Activated CD8-positive, alpha-beta memory T cell treated with anti-CD3 and anti-CD28 coated beads for 4 hours (primary cell): ENCODE data around the gene IARS2.
"Not testable (repeated sequence)": the region's sequence is repeated elsewhere in the genome, so short reads cannot be mapped to it uniquely, and the experiment has no call there.

Experiments
- DNase-seq, 2 donors: peaks; one replicate each; pipeline ENCODE4 v3.0.0-alpha.2; 2020; ENCODE audit warnings: low read depth in 2 of 2

The IARS2 gene

DNA sequence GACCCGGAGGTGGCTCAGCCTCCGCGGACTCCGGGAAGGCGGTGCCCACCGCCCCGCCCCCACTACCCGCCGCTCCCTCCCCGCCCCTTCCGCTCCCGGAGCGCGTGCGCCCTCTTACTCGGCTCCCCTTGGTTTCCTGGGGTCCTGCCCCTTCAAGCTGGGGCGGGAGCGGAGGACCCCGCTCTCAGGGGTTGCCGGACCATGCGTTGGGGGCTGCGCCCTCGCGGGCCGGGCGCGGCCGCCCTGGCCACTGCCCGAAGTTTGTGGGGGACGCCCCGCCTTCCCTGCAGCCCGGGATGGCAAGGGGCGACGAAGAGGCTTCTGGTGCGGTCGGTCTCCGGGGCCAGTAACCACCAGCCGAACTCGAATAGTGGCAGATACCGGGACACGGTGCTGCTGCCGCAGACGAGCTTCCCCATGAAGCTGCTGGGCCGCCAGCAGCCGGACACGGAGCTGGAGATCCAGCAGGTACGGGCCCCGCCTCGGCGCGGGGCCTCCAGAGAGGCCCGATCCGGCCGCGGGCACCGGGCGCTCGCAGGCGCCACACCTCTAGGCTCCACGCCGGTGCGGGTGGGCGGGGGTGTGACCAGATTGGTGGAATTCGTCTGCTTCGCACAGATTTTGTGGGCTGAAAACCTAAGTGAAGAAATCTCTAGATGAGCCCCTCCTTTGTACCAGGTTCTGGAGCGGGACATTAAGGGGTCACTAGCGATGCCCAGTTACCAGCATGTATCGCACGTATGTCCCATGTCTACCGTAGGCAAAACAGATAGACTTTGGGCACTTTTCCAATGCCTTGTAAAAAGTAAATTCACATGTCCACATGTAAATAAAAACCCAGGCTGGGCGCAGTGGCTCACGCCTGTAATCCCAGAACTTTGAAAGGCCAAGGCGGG is at the start of gene IARS2:
Gene IARS2, plus strand, starts transcription at position 117 of the 896 bp plus-strand sequence. Its CDS starts 85 bp downstream, at position 202.
- peak; percentile 87 for DNase-seq

GRCh38 chr1:220044678-220045355 is 49.1 kb upstream of the IARS2 start:
- DNase-seq: no peak

DNA sequence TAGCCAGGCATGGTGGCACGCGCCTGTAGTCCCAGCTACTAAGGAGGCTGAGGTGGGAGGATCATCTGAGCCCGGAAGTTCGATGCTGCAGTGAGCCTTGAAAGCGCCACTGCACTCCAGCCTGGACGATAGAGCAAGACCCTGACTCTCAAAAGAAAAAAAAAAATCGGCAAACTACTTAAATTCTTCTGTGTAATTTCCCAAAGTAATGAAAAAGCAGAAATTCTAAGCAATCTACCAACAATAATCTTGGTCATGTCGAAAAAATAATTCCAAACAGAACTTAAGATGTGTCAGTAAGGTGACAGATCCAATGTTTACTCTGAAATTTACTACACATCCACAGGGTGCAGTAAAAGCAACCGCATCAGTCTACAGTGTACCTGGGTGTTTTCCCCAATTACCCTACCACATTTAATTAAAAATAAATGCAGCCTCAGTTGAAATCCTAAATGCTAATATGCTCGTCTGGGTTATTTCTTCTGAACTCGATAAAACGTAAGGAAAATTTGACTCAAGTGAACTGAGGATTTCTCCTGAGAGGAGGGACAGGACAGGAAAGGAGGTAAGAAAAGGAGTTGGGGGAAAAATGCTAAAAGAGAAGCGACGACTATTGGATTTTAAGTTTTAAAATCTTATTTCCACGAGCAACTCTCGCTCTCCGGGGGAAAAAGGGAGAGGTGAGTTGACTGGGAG is 48.4 kb upstream of the IARS2 start:
- no peak for DNase-seq

- peak; percentile 84 to 89 for DNase-seq
Observed at GRCh38 chr1:220046052-220046930, 47.6 kb upstream of the IARS2 start, which contains the start of gene EPRS1. Gene EPRS1 (minus strand): TSS chr1:220046505. CDS start chr1:220046388, 117 bp downstream.

DNA sequence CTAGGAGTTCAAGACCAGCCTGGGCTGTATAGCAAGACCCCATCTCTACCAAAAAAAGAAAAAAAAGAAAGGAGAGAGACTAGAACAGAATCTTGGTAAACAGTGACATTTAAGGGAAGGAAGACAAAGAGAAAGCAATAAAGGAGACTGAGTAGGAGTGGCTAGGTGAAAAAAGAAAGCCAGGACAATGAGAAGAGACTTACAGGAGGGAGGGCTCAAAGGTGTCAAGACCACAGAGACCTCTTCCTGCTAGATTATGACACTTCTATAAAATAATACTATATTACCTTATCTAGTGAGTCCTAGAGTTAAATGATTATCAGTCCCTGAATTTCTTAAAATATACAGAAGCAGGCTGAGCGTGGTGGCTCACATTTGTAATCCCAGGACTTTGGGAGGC is 37.6 kb upstream of the IARS2 start:
- DNase-seq: no peak

- no peak for DNase-seq
Observed at GRCh38 chr1:220060876-220061275, 33.1 kb upstream of the IARS2 start.

DNA sequence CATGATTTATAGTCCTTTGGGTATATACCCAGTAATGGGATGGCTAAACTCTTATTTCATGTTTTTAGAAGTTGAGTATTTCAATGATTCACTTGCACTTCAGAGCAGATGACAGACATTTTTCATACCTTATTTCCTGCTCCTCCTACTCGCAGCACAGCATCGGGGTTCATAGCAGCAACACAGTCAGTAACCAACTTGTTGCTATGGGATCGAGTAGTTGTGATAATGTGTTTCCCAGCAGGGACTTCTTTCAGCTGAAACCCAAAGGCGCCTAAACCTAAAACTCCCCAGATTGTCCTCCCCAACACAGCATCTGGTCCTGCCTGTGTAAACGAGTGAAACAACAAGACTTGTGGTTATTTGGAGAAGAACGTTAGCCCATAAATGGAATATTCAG is 31.3 kb upstream of the IARS2 start:
- no peak for DNase-seq

DNA sequence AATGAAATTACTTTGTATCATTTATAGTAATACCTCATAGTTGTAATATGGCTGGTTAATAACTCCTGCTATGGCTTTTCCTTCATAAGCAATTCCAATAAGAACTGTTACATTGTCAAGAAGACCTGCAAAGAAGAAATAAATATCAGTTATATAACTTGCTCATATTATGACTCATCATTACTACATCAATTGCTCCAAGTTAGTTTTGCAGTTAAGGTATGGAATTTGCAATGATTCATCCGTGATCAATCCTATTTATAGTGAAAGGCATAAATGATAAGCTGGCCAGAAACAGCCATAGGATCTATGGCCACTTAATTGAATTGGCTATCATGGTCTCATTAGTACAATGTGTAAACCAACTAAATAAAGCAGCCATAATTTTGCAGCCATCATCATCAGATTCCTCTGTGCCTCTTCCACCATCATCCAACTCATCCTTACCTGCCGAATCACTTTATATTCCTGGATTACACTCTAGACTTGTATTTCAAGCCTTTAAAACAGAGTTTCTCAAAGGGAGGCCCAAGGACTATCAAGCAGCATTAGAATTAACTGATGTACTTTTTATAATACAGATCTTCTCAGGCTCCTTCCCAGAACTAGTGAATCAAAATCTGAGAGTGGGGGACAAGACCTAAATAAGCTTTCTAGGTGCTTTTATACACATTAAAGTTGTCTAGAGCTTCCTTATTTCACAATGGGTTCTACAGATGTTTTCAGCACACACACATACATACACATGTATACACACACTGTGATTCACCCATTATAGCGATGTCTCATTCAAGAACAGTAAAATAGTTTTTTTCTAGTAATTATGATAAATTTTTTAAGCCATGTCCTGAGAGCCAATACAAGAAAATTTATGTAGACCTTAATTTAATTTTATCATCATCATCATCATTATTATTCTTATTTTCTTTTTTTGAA is 26.4 kb upstream of the IARS2 start:
- no peak for DNase-seq

- DNase-seq: no peak
Observed at GRCh38 chr1:220076861-220077762, 16.8 kb upstream of the IARS2 start.

GRCh38 chr1:220077887-220078286 is 16.0 kb upstream of the IARS2 start:
- no peak for DNase-seq

GRCh38 chr1:220084460-220084859 is 9.5 kb upstream of the IARS2 start:
- no peak for DNase-seq

- DNase-seq: not testable (repeated sequence)
Observed at GRCh38 chr1:220086261-220086686, 7.7 kb upstream of the IARS2 start.

DNA sequence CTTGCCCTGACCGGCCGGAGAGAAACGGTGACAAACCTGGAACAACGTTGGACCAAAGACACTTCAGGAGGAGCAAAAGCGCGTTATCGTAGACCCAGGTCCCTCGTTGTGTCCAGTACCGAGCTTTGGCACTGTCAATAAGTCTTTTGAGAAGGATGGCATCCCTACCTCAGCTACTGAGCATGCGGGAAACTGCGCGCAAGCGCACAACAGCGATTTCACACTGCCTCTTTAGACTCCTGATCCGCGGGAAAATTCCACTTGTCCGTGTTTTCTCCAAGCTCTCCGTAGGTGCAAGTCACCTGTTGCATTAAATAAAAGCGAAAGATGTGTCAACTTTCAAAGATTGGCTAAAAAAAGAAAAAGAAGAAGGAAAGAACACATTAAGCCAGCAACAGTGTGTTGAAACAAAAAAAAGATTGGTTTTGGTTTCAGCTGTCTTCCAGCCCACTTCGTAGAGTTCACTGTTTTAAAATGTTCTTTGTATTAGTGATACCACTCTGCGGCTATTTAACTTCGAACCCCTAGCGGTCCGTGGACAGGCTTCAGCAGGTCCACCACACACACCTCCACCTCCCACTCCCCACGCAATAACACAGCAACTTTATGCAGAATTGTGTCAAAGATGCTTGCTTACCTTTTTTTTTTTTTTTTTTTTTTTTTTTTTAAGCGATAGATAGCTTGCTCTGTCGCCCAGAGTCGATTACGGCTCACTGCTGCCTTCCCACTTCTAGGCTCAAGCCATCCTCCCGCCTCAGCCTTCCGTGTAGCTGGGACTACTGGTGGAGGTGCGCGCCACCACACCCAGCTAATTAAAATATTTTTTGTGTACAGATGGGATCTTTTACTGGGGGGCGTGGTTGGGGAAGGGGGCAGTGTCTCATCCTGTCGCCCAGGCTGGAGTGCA is 4.0 kb upstream of the IARS2 start, which contains the start of gene BPNT1:
Gene BPNT1, minus strand, starts transcription at position 139 of the 907 bp plus-strand sequence. CDS start 9,942 bp downstream, outside the sequence.
- DNase-seq: peak; percentile 95 to 96

- DNase-seq: no peak
Observed at GRCh38 chr1:220092694-220093093, 1.2 kb upstream of the IARS2 start.

DNA sequence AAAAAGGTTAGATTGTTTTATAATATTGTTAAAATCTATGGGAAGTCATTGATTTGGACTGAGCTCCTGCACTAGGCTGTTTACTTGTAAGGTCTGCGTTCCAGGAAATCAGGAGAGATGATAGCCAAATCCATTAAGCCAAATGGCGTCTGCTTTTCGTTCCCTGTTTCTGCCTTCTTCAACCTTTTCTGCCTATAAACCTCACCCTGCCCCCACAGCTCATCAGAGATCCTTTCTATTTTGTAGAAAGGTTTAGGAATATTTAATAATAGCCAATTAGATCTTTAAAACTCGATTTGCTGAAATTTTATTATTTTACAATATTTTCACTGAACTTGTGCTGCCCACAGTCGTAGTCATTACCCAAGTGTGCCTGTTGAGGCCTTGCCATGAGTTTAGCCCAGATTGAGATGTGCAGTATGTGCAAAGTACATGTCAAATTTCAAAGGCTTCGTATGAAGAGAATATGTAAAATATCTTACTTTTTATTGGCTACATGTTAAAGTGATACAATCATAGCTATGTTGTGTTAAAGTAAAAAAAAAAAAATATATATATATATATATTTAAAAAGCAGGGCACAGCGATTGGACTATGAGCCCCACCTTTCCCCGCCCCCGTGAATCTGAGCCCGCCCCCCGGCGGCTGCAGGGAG is 444 bp upstream of the IARS2 start:
- no peak for DNase-seq

GRCh38 chr1:220099826-220100225 is 5.9 kb downstream of the IARS2 start:
- no peak for DNase-seq

GRCh38 chr1:220110473-220110872 is 16.5 kb downstream of the IARS2 start:
- DNase-seq: not testable (repeated sequence)
